Trophoblast cell (in vitro differentiated cells and primary cell): ENCODE measurements around the gene CCDC14.

Experiments used
- DNase-seq, 2 donors: peaks; one replicate each; pipeline ENCODE4 v3.0.0-alpha.2; 2016
- H2AFZ ChIP-seq: 2 replicates; pipeline ENCODE4 v1.6.1; 2013; ENCODE audit warnings: low read length, moderate library complexity, mild to moderate bottlenecking; ENCODE audit not compliant: insufficient read depth, poor library complexity
- H2AK5ac ChIP-seq: 2 replicates; pipeline ENCODE4 v1.6.1; 2013; ENCODE audit warnings: mild to moderate bottlenecking, low read length
- H2BK120ac ChIP-seq: 2 replicates; pipeline ENCODE4 v1.6.1; 2013; ENCODE audit warnings: low read length, mild to moderate bottlenecking, moderate library complexity; ENCODE audit not compliant: insufficient read depth, poor library complexity
- H2BK12ac ChIP-seq: 2 replicates; pipeline ENCODE4 v1.6.1; 2013; ENCODE audit warnings: mild to moderate bottlenecking, low read length, moderate library complexity
- H2BK5ac ChIP-seq: 2 replicates; pipeline ENCODE4 v1.6.1; 2013; ENCODE audit warnings: low read length, low read depth, moderate library complexity, mild to moderate bottlenecking; ENCODE audit not compliant: poor library complexity
- H3K14ac ChIP-seq: 2 replicates; pipeline ENCODE4 v1.6.1; 2013; ENCODE audit warnings: mild to moderate bottlenecking, low read length
- H3K18ac ChIP-seq: 2 replicates; pipeline ENCODE4 v1.6.1; 2013; ENCODE audit warnings: mild to moderate bottlenecking, low read length
- H3K23ac ChIP-seq: 2 replicates; pipeline ENCODE4 v1.6.1; 2013; ENCODE audit warnings: low read length
- H3K27ac ChIP-seq: 2 replicates; pipeline ENCODE4 v1.5.1; 2013; ENCODE audit warnings: low read depth, mild to moderate bottlenecking, inconsistent platforms, low read length, moderate library complexity
- H3K27me3 ChIP-seq: 2 replicates; pipeline ENCODE4 v1.6.1; 2013; ENCODE audit warnings: inconsistent platforms, mild to moderate bottlenecking, low read length, moderate library complexity; ENCODE audit not compliant: insufficient read depth
- H3K36me3 ChIP-seq, 2 experiments: 1 replicate in 1 of 2; 2 replicates in 1 of 2; pipeline ENCODE4 v1.6.1; 2013; ENCODE audit warnings: low read length in 2 of 2, mild to moderate bottlenecking in 2 of 2, moderate library complexity in 1 of 2; ENCODE audit not compliant: insufficient read depth in 2 of 2, control insufficient read depth in 1 of 2
- H3K4ac ChIP-seq: 2 replicates; pipeline ENCODE4 v1.6.1; 2013; ENCODE audit warnings: low read depth, mild to moderate bottlenecking, low read length, moderate library complexity
- H3K4me1 ChIP-seq, 2 experiments: 1 replicate in 1 of 2; 2 replicates in 1 of 2; pipeline ENCODE4 v1.6.1; 2013; ENCODE audit warnings: low read length in 2 of 2, mild to moderate bottlenecking in 2 of 2, moderate library complexity in 1 of 2; ENCODE audit not compliant: insufficient read depth in 2 of 2, control insufficient read depth in 1 of 2
- H3K4me2 ChIP-seq: 2 replicates; pipeline ENCODE4 v1.6.1; 2013; ENCODE audit warnings: inconsistent platforms, mild to moderate bottlenecking, low read length, moderate library complexity
- H3K4me3 ChIP-seq: 2 replicates; pipeline ENCODE4 v1.5.1; 2013; ENCODE audit warnings: mild to moderate bottlenecking, low read depth, low read length, inconsistent platforms
- H3K79me1 ChIP-seq: one replicate; pipeline ENCODE4 v1.6.1; 2013; ENCODE audit warnings: low read length
- H3K79me2 ChIP-seq: 2 replicates; pipeline ENCODE4 v1.6.1; 2013; ENCODE audit warnings: low read length, mild to moderate bottlenecking; ENCODE audit not compliant: control insufficient read depth, insufficient read depth, poor library complexity
- H3K9ac ChIP-seq: 2 replicates; pipeline ENCODE4 v1.6.1; 2013; ENCODE audit warnings: mild to moderate bottlenecking, low read length
- H3K9me3 ChIP-seq: 2 replicates; pipeline ENCODE4 v1.6.1; 2013; ENCODE audit warnings: low read depth, mild to moderate bottlenecking, control low read depth, inconsistent platforms, low read length; ENCODE audit not compliant: insufficient read depth
- H4K12ac ChIP-seq: 2 replicates; pipeline ENCODE4 v1.6.1; 2013; ENCODE audit warnings: low read depth, mild to moderate bottlenecking, low read length, moderate library complexity
- H4K8ac ChIP-seq: 2 replicates; pipeline ENCODE4 v1.6.1; 2013; ENCODE audit warnings: low read depth, mild to moderate bottlenecking, low read length, moderate library complexity
- H4K91ac ChIP-seq: one replicate; pipeline ENCODE4 v1.6.1; 2013; ENCODE audit warnings: low read depth, mild to moderate bottlenecking, low read length, moderate library complexity
- WGBS: extraction: QIAGEN DNeasy Blood & Tissue Kit; methylation state at CpG from one replicate; pipeline ENCODE4 v1.1.7; 2013; ENCODE audit warnings: missing lambda C conversion rate; ENCODE audit not compliant: insufficient read length, insufficient coverage; ENCODE audit errors: extremely low coverage; 5-methylcytosine and 5-hydroxymethylcytosine counted together

CCDC14 gene

DNA sequence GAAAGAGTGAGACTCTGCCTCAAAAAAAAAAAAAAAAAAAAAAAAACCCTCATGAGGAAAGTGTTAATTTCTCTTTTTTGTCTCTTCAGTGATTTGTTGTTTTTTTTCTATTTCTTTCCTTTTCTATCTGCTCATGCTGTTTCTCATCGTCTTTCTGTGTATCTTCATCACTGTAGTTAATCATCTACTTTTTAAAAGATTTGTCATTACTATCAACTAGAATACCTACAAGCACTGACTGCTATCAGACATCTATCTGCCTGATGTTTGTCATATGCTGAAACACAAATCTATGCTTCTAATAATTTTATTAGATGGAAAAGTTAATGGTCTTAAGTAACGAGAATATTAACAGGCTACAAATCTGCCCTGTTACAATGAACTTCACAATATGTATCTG is 26.8 kb downstream of the CCDC14 start:
- Histone ChIP-seq H3K18ac (no peak overlapping the region), H2AK5ac (no peak overlapping the region), H3K36me3 (peaks cover 5 to 6% of the 10 kb centered on the region in 2 experiments), H2BK5ac (no peak overlapping the region), H3K9ac (no peak overlapping the region), H3K4me2 (no peak overlapping the region), H3K79me2 (no peaks in the 10 kb centered on the region), H4K12ac (no peak overlapping the region), H2BK120ac (no peak overlapping the region), H3K23ac (no peak overlapping the region), H3K14ac (no peak overlapping the region), H3K4me1 (no peaks in the 10 kb centered on the region), H2AFZ (no peak overlapping the region), H4K8ac (no peak overlapping the region), H3K4ac (no peak overlapping the region), H4K91ac (no peak overlapping the region), H2BK12ac (no peak overlapping the region), H3K27me3 (no peaks in the 10 kb centered on the region), H3K9me3 (no peaks in the 10 kb centered on the region), H3K79me1 (no peaks in the 10 kb centered on the region), H3K27ac (no peak overlapping the region), H3K4me3 (no peak overlapping the region)
- no peak for DNase-seq
- no CpG with 5 or more reads among the region's 2 CpGs for WGBS

DNA sequence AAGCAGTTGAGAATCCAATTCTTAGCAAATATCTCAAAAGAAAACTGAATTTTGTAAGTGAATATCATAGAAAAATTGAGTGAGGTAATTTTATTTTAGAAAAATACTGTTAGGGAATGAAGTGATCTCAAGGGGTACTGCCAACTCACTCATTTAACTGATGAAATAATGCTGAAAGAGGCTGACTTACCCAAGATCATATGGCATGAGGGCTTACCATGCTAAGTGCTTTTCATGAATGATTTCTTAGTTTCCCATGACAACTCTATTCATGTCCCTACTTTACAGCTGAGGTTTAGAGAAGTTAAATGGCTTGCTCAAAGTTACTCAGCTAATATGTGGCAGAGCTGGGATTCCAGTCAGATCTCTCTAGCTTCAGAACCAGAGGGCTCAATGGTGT is 30.6 kb downstream of the CCDC14 start:
- Histone ChIP-seq H3K23ac (no peak overlapping the region), H3K27ac (no peak overlapping the region), H2BK5ac (no peak overlapping the region), H3K9ac (no peak overlapping the region), H3K4me1 (no peaks in the 10 kb centered on the region), H4K12ac (no peak overlapping the region), H3K36me3 (peaks cover 6 to 9% of the 10 kb centered on the region in 2 experiments), H4K91ac (no peak overlapping the region), H3K14ac (no peak overlapping the region), H3K4me2 (no peak overlapping the region), H2AK5ac (no peak overlapping the region), H3K27me3 (no peaks in the 10 kb centered on the region), H3K18ac (no peak overlapping the region), H2AFZ (no peak overlapping the region), H2BK120ac (no peak overlapping the region), H3K79me2 (no peaks in the 10 kb centered on the region), H3K79me1 (no peaks in the 10 kb centered on the region), H4K8ac (no peak overlapping the region), H3K4me3 (no peak overlapping the region), H3K9me3 (no peaks in the 10 kb centered on the region), H2BK12ac (no peak overlapping the region), H3K4ac (no peak overlapping the region)
- DNase-seq: no peak

DNA sequence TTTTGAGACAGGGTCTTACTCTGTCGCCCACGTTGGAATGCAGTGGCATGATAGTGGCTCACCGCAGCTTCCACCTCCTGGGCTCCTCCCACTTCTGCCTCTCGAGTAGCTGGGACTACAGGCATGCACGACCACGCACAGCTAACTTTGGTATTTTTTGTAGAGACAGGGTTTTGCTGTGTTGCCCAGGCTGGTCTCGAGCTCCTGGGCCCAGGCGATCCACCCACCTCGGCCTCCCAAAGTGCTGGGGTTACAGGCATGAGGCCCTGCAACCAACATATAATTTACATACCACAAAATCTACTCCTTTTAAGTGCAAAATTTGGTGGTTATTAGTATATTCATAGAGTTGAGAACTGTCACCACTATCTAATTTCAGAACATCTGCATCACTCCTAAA is 31.7 kb downstream of the CCDC14 start:
- H3K4me2 ChIP-seq: no peak overlapping the region
- H4K91ac ChIP-seq: no peak overlapping the region
- no peak overlapping the region for H4K8ac ChIP-seq
- no peaks in the 10 kb centered on the region for H3K9me3 ChIP-seq
- WGBS: no CpG with 5 or more reads among the region's 9 CpGs
- H3K4ac ChIP-seq: no peak overlapping the region
- no peak overlapping the region for H3K9ac ChIP-seq
- H3K4me1 ChIP-seq: no peaks in the 10 kb centered on the region
- no peak overlapping the region for H2BK120ac ChIP-seq
- H3K27me3 ChIP-seq: no peaks in the 10 kb centered on the region
- H3K23ac ChIP-seq: no peak overlapping the region
- H3K27ac ChIP-seq: no peak overlapping the region
- H4K12ac ChIP-seq: no peak overlapping the region
- no peaks in the 10 kb centered on the region for H3K79me2 ChIP-seq
- no peak overlapping the region for H2BK12ac ChIP-seq
- no peak overlapping the region for H3K14ac ChIP-seq
- H2AFZ ChIP-seq: no peak overlapping the region
- H2BK5ac ChIP-seq: no peak overlapping the region
- no peak overlapping the region for H3K4me3 ChIP-seq
- peak overlapping the region; percentile 71 for H3K18ac ChIP-seq
- H3K79me1 ChIP-seq: no peaks in the 10 kb centered on the region
- no peak overlapping the region for H2AK5ac ChIP-seq
- peaks cover 6 to 11% of the 10 kb centered on the region in 2 experiments for H3K36me3 ChIP-seq
- DNase-seq: no peak

DNA sequence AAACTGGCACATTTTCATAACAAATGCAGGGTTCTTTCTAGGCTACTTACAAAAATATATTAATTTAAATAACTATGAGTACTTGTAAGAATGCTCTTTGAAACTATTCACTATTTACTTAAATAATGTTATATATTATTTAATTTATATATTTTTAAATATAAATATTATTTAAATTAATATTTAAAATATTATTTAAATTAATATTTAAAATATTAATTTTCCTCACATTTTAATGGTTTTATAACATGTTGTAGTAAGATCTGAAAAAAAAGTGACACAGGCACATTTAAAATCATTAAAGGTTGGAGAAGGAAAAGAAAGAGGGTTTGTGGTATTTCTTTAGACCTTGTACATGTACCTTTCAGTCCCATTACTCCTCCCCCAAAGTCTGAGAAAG is 34.6 kb downstream of the CCDC14 start:
- H3K4ac ChIP-seq: no peak overlapping the region
- H3K14ac ChIP-seq: no peak overlapping the region
- no peak overlapping the region for H2AK5ac ChIP-seq
- no peaks in the 10 kb centered on the region for H3K4me1 ChIP-seq
- H3K79me1 ChIP-seq: no peaks in the 10 kb centered on the region
- no peaks in the 10 kb centered on the region for H3K9me3 ChIP-seq
- H3K36me3 ChIP-seq: peaks cover 7 to 8% of the 10 kb centered on the region in 2 experiments
- no peak overlapping the region for H3K9ac ChIP-seq
- no peak overlapping the region for H3K23ac ChIP-seq
- no peak overlapping the region for H4K12ac ChIP-seq
- H2AFZ ChIP-seq: no peak overlapping the region
- H4K91ac ChIP-seq: no peak overlapping the region
- no peak overlapping the region for H2BK12ac ChIP-seq
- no peak overlapping the region for H3K4me2 ChIP-seq
- H3K27ac ChIP-seq: no peak overlapping the region
- DNase-seq: no peak
- H3K18ac ChIP-seq: no peak overlapping the region
- no peaks in the 10 kb centered on the region for H3K27me3 ChIP-seq
- H4K8ac ChIP-seq: no peak overlapping the region
- H2BK120ac ChIP-seq: no peak overlapping the region
- no peaks in the 10 kb centered on the region for H3K79me2 ChIP-seq
- H2BK5ac ChIP-seq: no peak overlapping the region
- no peak overlapping the region for H3K4me3 ChIP-seq

DNA sequence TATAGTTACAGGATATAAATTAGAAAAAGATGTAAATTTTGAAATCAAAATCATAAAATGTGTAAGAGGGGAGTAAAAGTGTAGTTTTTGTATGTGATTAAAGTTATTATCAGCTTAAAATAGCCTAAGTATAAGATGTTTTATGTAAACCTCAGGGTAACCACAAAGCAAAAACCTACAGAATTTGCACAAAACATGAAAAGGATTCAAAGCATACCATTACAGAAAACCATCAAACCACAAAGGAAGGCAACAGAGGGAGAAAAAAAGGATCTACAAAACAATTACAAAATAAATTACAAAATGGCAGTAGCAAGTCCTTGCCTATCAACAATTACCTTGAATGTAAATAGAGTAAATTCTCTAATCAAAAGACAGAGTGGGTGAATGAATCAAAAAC is 40.2 kb downstream of the CCDC14 start:
- Histone ChIP-seq H2BK120ac (no peak overlapping the region), H4K8ac (no peak overlapping the region), H3K36me3 (peaks cover 15 to 20% of the 10 kb centered on the region in 2 experiments), H3K27ac (no peak overlapping the region), H2BK5ac (no peak overlapping the region), H3K9ac (no peak overlapping the region), H3K4me3 (no peak overlapping the region), H3K4ac (no peak overlapping the region), H3K14ac (no peak overlapping the region), H2BK12ac (no peak overlapping the region), H3K4me1 (no peaks in the 10 kb centered on the region), H2AFZ (no peak overlapping the region), H3K79me2 (no peaks in the 10 kb centered on the region), H3K23ac (no peak overlapping the region), H3K9me3 (no peaks in the 10 kb centered on the region), H2AK5ac (no peak overlapping the region), H4K12ac (no peak overlapping the region), H3K4me2 (no peak overlapping the region), H3K27me3 (no peaks in the 10 kb centered on the region), H4K91ac (no peak overlapping the region), H3K18ac (no peak overlapping the region), H3K79me1 (no peaks in the 10 kb centered on the region)
- no peak for DNase-seq
